Measurements from ENCODE around the gene ST13. TPM values are rescaled to one million over a fixed set of nuclear protein-coding genes. Genes with fewer than 3 reads are reported as not detected.
A peak's percentile ranks its signal among the peaks of the same experiment; 100 is the strongest.
"Not testable (repeated sequence)": the region's sequence is repeated elsewhere in the genome, so short reads cannot be mapped to it uniquely, and the experiment has no call there.

ST13 gene
- polyA plus RNA-seq, 6 donors from 2014 or later, result 123 to 204 (median 170) TPM

DNA sequence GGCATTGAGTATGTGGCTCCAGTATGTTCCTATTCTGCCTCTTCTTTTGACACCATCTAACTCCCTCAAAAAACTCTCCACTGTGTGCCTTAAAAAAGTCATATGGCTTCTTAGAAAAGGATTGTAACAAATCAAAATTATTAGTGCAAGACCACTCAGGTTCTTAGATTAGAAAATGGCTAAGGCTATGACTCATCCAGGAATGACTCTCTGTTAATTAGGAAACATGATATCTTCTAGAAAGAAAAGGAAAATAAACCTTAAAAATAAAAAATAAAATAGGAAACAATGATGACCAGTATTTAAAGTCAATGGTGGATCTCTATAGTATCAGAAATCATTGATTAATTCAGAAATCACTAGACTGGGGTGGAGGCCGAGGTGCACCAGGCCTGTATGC, 59.0 kb downstream of the ST13 start:
- no peak for ATAC-seq (ENCODE audit: low read depth in 2 of 2)
- Mint-ChIP-seq H3K36me3 (peaks cover 8% of the 10 kb centered on the region in 2 donors), H3K27ac (peak overlapping the region in 1 of 6 donors; percentile 62), H3K27me3 (no peaks in the 10 kb centered on the region), H3K4me1 (no peaks in the 10 kb centered on the region), H3K4me3 (no peak overlapping the region), H3K9me3 (no peaks in the 10 kb centered on the region)
- no peak for DNase-seq

GRCh38 chr22:40792451-40792850, 64.0 kb downstream of the ST13 start:
- DNase-seq, result no peak
- Mint-ChIP-seq H3K4me1 (peaks cover 8 to 14% (median 11%) of the 10 kb centered on the region in 3 donors), H3K36me3 (peaks cover 18% of the 10 kb centered on the region in 2 donors), H3K4me3 (no peak overlapping the region), H3K27me3 (no peaks in the 10 kb centered on the region), H3K27ac (peak overlapping the region in 1 of 6 donors; percentile 2), H3K9me3 (peaks cover 0 to 4% (median 0%) of the 10 kb centered on the region in 7 donors)
- no peak for ATAC-seq (ENCODE audit: low read depth in 2 of 2)

DNA sequence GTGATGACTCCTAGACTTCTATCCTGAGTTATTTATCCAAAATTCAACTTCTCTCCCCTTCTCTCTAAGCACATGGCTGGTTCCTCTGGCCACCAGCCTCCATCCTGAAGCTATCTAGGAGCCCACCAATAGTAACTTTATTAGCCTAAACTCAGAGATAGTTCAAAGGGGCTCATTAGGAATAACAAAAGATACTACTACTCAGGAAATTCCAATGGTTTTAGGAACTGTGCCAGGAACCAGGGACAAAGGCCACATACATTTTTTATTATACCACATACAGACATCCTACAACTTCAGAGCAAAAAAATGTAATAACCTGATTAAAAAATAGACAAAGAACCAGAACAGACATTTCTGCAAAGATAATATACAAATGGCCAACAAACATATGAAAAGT, 65.2 kb downstream of the ST13 start:
- DNase-seq, result no peak
- Mint-ChIP-seq H3K4me3 (no peak overlapping the region), H3K27me3 (no peaks in the 10 kb centered on the region), H3K36me3 (peaks cover 23 to 25% of the 10 kb centered on the region in 2 donors), H3K9me3 (peaks cover 0 to 4% (median 0%) of the 10 kb centered on the region in 7 donors), H3K27ac (peak overlapping the region in 3 of 6 donors; percentile 9 to 23 (median 10)), H3K4me1 (peaks cover 8 to 14% (median 11%) of the 10 kb centered on the region in 3 donors)
- no peak for ATAC-seq (ENCODE audit: low read depth in 2 of 2)

GRCh38 chr22:40789131-40789530, 67.3 kb downstream of the ST13 start:
- ATAC-seq (ENCODE audit: low read depth in 2 of 2) (no peak), DNase-seq (no peak)
- Mint-ChIP-seq H3K27me3 (no peaks in the 10 kb centered on the region), H3K27ac (peak overlapping the region in 1 of 6 donors; percentile 54), H3K9me3 (peaks cover 0 to 4% (median 0%) of the 10 kb centered on the region in 7 donors), H3K4me1 (peaks cover 8 to 14% (median 11%) of the 10 kb centered on the region in 3 donors), H3K36me3 (peaks cover 25 to 26% of the 10 kb centered on the region in 2 donors), H3K4me3 (no peak overlapping the region)

DNA sequence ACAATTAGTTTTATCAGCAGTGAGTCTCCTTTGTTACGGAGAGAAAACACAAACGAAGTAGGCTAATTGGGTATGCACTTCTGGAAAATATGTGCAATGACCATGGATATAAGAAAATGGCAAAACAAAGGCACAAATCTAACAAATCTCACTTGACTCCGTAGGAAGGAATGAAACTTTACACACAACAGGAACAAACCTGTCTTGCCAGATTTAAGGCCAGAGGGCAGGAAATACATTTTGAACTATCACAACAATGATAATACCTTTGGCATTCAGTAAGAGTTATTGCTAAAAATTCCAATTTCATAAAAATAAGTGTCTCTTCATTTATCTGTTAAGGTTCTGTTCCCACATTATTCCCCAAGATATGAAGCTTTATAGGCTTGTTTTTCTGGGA, 73.9 kb downstream of the ST13 start:
- H3K9me3 Mint-ChIP-seq, result no peaks in the 10 kb centered on the region
- no peak overlapping the region for H3K4me3 Mint-ChIP-seq
- no peak for DNase-seq
- H3K27me3 Mint-ChIP-seq, result no peaks in the 10 kb centered on the region
- H3K27ac Mint-ChIP-seq, result no peak overlapping the region
- H3K4me1 Mint-ChIP-seq, result no peaks in the 10 kb centered on the region
- ATAC-seq (ENCODE audit: low read depth in 2 of 2), result no peak
- H3K36me3 Mint-ChIP-seq, result peaks cover 10 to 14% of the 10 kb centered on the region in 2 donors

DNA sequence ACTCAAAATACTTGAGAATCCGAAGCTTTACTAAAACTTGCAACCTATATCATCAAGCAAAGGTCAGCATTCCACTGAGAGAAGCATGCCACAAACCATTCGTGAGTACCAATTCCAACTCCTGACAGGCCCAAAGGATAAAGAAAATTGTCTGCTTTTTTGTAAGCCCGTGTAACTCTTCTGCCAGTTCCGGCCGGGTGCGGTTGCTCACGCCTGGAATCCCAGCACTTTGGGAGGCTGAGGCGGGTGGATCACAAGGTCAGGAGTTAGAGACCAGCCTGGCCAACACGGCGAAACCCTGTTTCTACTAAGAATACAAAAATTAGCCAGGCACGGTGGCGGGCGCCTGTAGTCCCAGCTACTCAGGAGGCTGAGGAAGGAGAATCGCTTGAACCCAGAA, 74.7 kb downstream of the ST13 start:
- not testable (repeated sequence) for DNase-seq; H3K4me3 Mint-ChIP-seq; H3K4me1 Mint-ChIP-seq; H3K27ac Mint-ChIP-seq; H3K9me3 Mint-ChIP-seq; ATAC-seq (ENCODE audit: low read depth in 2 of 2); H3K27me3 Mint-ChIP-seq
- peaks cover 10 to 16% of the 10 kb centered on the region in 2 donors for H3K36me3 Mint-ChIP-seq

Other genes starting within 250 kb of the ST13 start
- 10 to 100 TPM in 4 of 6 donors, 1 to 10 TPM in 2; 4.6 to 24.6 (median 14.2) TPM for gene MRTFA, start 219.9 kb downstream of the ST13 start, polyA plus RNA-seq (ENCODE audit: low read depth in 6 of 6)
- not detected for gene MCHR1, start 177.2 kb downstream of the ST13 start, polyA plus RNA-seq (ENCODE audit: low read depth in 6 of 6)
- gene SLC25A17, start 37.3 kb downstream of the ST13 start, polyA plus RNA-seq (ENCODE audit: low read depth in 6 of 6), result 10 to 100 TPM; 15.8 to 41.7 (median 25.4) TPM
- gene XPNPEP3, start 509 bp upstream of the ST13 start, polyA plus RNA-seq (ENCODE audit: low read depth in 6 of 6), result 10 to 100 TPM in 2 of 6 donors, 1 to 10 TPM in 4; 2.5 to 14.9 (median 7.8) TPM
- gene DNAJB7, start 5.5 kb upstream of the ST13 start, polyA plus RNA-seq (ENCODE audit: low read depth in 6 of 6), result under 1 TPM in 2 of 6 donors, not detected in 4; 0.16 to 0.20 TPM
- gene RBX1, start 94.7 kb upstream of the ST13 start, polyA plus RNA-seq (ENCODE audit: low read depth in 6 of 6), result 100 to 1,000 TPM in 5 of 6 donors, 10 to 100 TPM in 1; 92.5 to 178 (median 151) TPM
- 10 to 100 TPM; 17.0 to 41.3 (median 20.1) TPM for gene EP300, start 236.0 kb upstream of the ST13 start, polyA plus RNA-seq (ENCODE audit: low read depth in 6 of 6)

Data from naive B cell (primary cell).